ENCODE measurements around the gene ELP2. TPM values are rescaled to one million over a fixed set of nuclear protein-coding genes. Genes with fewer than 3 reads are reported as not detected.

ELP2 gene
- total RNA-seq, 1 donor from 2014 or later = 244 TPM

GRCh38 chr18:36229188-36229587, 99.5 kb downstream of the ELP2 start:
- DNase-seq (ENCODE audit: low read depth, low spot score) = no peak

Other genes starting within 250 kb of the ELP2 start
- gene RPRD1A, start 62.3 kb upstream of the ELP2 start, total RNA-seq = 57.9 and 76.2 TPM in 2 replicates
- gene SLC39A6, start 559 bp upstream of the ELP2 start, total RNA-seq = 20.5 and 21.8 TPM in 2 replicates
- 0.79 and 1.3 TPM in 2 replicates for gene MOCOS, start 57.6 kb downstream of the ELP2 start, total RNA-seq
- 0.07 TPM in 2 replicates for gene FHOD3, start 167.8 kb downstream of the ELP2 start, total RNA-seq